DMS114 treated with DMSO at 0.1 percent for 48 hours (cell line): Measurements from ENCODE around the gene ZFAND3.

Experiments
- DNase-seq: peaks from one replicate; lab custom pipeline; 2025; ENCODE audit not compliant: unreplicated experiment; lab: John Stamatoyannopoulos, UW

ZFAND3 gene

GRCh38 chr6:37826993-37827392, 7.5 kb downstream of the ZFAND3 start:
- DNase-seq, result no peak

DNA sequence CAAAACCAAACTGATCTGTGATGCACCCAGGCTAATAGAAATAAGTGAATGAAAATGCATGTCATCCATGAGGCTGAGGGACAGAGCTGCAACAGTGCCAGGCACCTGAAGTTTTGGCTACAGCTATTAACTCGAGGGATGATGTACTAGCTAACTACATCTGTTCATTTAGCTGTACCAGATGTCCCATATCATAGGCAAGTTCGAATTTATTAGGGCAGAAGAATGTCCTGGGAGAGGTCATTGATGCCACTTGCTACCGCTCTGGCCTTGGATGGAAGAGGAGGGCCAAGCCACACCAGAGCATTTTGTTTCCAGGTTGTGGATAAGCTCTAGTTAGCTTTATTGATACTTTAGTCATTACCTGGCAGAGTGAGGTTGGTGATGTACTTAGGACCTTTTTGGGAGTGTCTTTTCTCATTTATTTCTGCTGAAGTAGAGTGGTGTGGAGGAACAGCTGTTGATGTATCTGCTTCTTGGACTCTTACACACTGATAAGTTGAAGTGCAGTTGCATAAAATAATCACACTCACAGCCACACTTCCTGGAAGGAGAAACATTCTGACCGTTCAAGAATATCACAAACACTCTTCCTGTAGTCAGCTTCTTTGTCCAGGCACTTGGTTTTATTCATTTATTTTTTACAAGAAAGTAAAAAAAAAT, 8.2 kb downstream of the ZFAND3 start:
- no peak for DNase-seq

DNA sequence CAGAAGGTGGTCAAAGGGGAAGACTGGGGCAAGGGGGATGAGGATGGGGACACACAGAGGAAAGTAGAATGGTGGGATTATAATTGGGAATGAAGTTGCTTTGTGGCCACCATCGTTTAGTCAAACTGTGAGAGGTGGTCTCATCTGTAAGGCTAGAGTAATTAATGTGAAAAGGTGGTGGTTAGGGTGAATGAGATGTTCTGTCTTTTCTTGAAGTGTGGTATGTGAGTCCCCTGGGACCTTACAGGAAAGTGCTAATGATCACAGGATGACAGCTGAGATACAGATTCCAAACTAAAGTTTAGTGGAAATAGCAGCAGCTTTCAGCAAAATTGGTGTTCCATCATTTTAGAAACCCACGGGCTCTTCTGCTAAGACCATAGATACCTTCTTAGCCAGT, 10.7 kb downstream of the ZFAND3 start:
- no peak for DNase-seq

DNA sequence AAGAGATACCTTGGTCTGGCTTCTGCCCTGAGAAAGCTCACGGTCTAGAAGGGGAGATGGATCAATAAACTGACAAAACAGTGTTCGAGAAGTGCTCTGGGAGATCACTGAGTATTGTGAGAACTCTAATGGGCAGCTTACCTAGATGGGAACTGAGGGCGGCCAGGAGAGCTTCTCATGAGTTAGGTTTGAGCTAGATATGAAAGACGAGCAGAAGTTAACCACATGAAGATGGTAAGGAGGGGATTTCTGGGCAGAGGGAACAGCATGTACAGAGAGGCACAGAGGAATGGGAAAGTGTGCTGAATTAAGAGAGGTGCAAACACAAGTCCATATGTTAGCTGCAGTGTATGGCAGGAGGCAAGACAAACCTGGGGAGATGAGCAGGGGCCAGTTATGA, 11.9 kb downstream of the ZFAND3 start:
- no peak for DNase-seq

DNA sequence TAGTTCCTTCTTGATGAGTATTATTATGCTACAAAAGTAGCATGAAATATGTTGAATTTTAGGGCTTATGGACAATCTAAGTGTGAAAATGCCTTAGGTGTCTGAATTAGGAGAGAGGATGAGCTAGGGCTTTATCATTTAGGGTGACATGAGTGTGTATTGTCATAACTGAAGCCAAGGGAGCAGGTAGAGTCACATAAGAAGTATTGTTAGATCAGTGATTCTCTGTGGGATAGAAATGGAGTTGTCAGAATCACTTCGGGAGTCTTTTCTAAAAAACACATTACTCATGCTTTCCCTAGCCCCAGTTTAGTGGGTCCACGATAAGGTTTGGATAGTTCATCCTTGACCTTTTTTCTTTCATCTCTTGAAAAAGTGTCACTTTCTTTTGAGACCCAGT, 16.4 kb downstream of the ZFAND3 start:
- no peak for DNase-seq

DNA sequence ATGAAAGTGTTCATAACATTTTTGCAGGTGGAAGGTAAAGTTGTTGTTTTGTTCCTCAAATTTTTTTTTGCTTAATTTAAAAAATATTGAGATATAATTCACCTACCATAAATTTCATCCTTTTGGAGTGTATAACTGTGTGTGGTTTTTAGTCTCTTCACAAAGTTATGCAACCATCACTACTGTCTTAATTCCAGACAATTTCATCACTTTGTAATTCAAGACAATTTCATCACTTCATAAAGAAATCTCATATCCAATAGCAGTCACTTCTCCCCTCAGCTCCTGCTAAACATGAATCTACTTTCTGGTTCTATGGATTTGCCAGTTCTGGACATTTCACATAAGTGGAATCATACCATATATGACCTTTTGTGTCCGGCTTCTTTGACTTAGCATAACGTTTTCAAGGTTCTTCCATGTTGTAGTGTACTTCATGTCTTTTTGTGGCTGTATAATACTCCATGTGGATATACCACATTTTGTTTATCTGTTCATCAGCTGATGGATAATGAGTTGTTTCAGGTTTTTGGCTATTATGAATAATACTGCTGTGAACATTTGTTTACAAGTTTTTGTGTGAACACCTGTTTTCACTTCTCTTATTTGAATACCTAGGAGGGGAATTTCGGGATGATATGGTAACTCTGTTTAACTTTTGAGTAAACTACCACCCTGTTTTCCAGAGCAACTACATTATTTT, 18.8 kb downstream of the ZFAND3 start:
- DNase-seq, result no peak

DNA sequence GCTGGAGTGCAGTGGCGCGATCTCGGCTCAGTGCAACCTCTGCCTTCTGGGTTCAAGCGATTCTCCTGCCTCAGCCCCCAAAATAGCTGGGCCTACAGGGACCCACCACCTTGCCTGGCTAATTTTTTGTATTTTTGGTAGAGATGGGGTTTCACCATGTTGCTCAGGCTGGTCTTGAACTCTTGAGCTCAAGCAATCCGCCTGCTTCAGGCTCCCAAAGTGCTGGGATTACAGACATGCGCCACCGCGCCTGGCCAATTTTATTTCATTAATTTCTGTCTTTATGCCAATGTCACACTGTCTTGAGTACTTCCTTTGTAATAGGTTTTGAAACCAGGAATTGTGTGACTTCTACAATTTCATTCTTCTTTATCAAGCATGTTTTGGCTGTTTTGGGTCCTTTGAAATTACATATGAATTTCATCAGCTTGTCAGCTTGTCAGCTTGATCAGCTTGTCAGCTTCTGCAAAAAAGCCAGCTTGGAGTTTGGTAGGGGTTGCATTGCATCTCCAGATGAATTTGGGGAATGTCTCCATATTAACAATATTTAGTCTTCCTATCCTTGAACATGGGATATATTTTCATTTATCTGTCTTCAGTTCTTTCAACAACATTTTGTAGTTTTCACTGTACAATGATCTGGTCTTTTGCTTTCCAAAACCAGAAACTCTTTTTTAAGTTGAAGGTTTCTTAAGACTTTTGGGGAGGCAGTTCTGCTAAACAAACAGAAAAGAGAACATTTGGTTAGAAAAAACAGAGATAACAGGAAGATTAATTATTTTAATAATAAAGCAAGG, 20.8 kb downstream of the ZFAND3 start:
- DNase-seq, result no peak

DNA sequence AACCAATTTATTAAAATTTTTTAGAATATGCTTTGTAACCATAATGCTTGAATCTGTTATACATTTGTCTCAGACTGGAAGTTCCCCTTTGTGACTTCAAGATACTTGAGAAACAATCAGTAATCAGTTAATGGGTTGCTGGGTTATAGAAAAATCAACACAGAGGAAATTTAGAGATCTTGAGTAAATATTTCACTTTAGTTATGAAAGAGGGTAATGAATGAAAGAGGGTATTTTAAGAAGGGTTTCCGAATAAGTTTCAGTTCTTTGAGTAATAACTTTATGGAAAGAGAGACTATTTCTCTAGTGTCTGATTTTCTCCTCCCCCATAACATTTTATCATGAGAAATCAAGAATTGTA, 21.4 kb downstream of the ZFAND3 start:
- no peak for DNase-seq

DNA sequence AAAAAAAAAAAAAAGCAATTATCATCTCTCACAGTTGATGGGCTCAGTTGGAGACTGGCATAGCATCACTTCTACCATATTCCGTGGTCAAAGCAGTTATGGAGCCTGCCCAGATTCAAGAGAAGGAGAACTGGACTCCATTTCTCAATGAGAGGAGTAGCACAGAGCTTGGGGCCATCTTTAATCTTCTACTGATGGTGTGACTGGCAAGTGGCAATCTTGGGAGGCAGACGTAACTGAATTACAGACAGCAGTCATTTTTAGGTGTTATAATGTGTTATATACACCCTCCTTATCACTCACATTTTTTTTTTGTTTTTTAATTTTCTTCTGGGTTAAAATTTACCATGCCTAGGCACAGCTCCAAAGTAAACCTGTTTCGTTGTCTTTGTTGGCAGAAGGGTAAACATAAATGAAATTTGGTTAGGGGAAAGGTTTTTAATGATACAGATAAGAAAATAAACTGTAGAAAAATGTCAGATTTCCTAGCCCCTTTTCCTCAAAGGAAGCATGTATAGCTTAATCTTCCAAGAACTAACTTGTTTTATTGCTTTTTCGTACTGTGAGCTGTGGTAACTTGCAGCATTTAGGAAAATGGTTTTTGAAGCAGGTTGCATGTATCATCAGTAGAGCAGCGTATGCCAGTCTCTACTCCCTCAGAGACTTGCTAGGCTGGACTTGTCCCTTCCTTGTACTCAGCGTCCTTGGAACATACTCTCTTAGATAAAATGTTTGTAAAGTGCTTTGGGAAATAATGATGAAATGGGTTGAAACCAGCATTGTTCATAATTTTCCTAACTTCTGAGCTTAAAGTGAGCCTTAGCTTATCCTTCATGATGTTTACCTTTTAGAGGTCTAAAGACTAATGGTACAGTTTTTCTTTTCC, 25.7 kb downstream of the ZFAND3 start:
- no peak for DNase-seq

GRCh38 chr6:37845930-37846329, 26.4 kb downstream of the ZFAND3 start:
- DNase-seq, result no peak

GRCh38 chr6:37847704-37848103, 28.2 kb downstream of the ZFAND3 start:
- no peak for DNase-seq

DNA sequence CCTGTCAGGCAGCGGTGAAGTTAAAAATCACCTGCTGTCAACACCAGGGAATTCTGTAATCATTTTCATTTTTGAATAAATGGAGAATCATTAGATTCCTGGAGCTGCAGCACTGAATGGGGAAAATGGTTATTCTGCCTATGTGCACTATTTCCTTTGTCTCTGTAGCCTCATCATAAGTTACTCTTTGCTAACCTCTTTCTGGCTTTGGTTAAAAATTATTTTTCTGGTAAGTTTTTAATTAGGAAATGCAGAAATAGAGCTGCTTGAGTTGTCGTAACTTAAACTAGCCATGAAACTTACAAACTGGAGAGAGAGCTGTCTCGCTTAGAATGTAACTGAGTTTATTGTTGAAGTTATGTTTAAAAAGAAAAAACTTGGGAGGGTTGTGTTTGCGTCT, 28.8 kb downstream of the ZFAND3 start:
- no peak for DNase-seq

DNA sequence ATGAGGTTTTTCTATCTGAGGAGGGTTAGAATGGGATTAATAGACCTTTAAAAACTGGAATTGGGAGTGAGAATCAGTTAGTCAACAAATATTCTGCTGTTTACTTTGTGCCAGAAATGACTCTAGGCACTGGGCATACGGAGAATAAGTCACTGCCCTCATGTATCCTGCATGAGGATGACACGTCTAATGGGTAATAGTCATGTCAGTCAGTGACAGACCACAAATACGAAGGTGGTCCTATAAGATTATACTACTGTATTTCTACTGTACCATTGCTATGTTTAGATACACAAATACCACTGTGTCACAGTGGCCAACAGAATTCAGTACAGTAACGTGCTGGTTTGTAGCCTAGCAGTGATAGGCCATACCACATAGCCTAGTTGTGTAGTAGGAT, 30.7 kb downstream of the ZFAND3 start:
- DNase-seq, result no peak

DNA sequence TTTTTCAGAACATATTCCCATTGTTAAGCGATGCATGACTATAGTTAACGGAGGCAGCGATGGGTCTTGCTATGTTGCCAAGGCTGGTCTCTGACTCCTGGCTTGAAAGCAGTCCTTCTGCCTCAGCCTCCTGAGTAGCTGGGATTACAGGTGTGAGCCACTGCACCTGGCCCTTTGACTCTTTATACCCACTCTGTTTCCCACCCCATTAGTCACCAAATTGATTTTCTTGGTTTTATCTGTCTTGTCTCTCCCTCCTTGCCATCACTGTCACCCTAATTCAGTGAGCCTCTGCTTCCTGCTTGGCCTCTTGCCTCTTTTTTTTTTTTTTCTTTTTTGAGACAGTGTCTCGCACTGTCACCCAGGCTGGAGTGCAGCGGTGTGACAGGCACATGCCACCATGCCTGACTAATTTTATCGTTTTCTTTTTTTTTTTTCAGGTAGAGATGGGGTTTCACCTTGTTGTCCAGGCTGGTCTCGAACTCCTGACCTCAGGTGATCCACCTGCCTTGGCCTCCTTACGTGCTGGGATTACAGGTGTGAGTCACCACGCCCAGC, 31.3 kb downstream of the ZFAND3 start:
- DNase-seq, result no peak

DNA sequence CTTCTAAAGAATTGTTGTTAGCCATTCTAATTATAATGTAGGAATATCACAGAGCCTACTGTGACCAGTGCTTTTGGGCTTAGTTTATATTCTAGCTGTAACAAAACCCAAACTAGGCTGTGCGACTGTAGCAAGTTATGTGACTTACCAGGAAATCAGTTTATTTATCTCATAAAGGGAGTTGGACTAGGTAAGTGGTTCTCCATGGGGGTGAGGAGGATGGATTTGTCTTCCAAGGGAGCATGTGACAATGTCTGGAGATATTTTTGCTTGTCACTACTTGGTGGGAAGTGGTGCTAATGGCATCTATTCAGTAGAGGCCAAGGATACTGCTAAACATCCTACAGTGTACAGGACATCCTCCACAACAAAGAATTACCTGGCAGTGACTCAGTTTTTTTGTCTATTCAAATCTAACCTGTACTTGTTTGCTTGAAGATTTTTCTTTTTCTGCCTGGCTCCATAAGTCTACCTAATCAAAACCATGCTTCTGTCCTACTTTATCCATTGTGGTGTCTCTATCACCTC, 32.5 kb downstream of the ZFAND3 start:
- no peak for DNase-seq

DNA sequence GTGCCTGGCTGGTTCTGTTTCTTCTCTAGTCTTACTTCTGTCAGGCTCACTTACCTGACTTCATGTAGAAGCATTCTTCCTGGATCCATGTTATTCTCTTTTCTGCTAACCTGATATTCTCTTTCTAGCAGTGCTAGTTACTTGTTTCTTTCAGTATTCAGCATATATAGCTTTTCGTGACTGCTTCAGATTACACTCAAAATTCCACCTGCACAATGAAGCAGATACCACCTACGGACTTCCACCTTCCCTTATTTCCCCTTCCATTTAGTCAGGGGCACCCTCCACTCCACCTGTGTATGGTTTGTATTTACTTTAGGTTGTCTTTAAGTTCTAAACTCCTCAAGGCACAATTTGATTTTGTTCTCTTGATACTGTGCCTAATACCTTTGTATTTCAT, 36.8 kb downstream of the ZFAND3 start:
- no peak for DNase-seq

DNA sequence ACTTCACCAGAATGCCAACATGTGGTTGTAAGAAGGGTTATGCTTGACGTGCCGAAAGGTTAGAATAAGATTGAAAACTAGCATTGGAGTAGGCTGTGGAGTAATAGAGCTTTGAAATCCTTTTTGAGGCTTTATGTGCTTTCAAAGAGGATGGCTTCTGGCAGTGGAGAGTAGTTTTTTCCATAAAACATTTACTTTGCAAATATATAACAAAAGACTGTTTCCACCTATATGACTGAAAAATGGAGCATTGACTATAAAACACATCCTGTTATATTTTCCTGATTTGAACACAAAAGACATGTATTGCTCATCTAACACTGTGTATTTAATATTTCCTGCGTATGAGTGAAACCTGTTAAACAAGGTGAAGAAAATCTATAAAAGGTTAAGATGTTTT, 38.8 kb downstream of the ZFAND3 start:
- no peak for DNase-seq

DNA sequence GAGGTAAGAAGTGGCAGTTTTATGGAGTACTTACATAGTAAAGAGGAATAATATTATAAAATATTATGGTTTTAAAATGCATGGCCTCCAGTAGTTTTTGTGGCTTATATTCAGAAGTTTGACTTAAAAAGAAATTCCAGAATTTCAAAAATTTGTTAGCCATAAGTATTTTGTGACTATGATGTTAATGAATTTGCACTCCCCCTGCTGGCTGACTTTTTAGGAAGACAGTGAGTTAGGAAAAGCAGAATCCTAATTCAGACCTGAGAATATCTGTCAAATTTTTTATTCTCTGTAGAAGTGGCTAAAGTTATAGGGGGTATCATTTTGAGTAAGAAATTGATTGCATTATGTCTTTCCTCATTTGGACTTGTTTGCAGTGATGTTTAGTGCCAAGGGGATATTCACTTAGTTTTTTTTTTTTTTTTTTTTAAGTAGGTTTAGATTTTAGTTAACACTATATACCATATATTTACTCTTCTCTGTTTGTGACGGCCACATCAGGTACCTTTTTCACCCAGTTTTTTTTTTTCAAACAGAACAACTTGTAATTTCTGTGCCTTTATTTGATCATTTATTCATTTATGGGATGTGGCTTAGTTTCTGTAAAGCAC, 40.8 kb downstream of the ZFAND3 start:
- DNase-seq, result peak; percentile 55

- DNase-seq, result no peak
These were observed 41.9 kb downstream of the ZFAND3 start for GRCh38 chr6:37861452-37861851.

GRCh38 chr6:37862430-37862829, 42.9 kb downstream of the ZFAND3 start:
- no peak for DNase-seq
